Effector CD4-positive, alpha-beta T cell (primary cell): ENCODE data around the gene CHAD.
"Not testable (repeated sequence)": the region's sequence is repeated elsewhere in the genome, so short reads cannot be mapped to it uniquely, and the experiment has no call there.

Source experiments
- DNase-seq: peaks from one replicate; pipeline ENCODE4 v3.0.0-alpha.2; 2020

CHAD gene

GRCh38 chr17:50493744-50494143 lies 25.1 kb upstream of the CHAD start:
- DNase-seq: no peak

GRCh38 chr17:50492214-50492613 lies 23.5 kb upstream of the CHAD start:
- DNase-seq: no peak

GRCh38 chr17:50491505-50491904 lies 22.8 kb upstream of the CHAD start:
- no peak for DNase-seq

- no peak for DNase-seq
Observed at GRCh38 chr17:50488880-50489279, 20.2 kb upstream of the CHAD start.

- no peak for DNase-seq
Observed at GRCh38 chr17:50487213-50488096, 18.8 kb upstream of the CHAD start.

- no peak for DNase-seq
Observed at GRCh38 chr17:50484386-50485155, 15.9 kb upstream of the CHAD start.

- DNase-seq: no peak
Observed at GRCh38 chr17:50483266-50483665, 14.6 kb upstream of the CHAD start.

- peak; percentile 60 for DNase-seq
Observed at GRCh38 chr17:50482516-50482915, 13.8 kb upstream of the CHAD start.

- DNase-seq: no peak
Observed at GRCh38 chr17:50482110-50482509, 13.4 kb upstream of the CHAD start.

GRCh38 chr17:50481648-50482047 lies 13.0 kb upstream of the CHAD start:
- no peak for DNase-seq

- no peak for DNase-seq
Observed at GRCh38 chr17:50480854-50481490, 12.3 kb upstream of the CHAD start.

- no peak for DNase-seq
Observed at GRCh38 chr17:50480142-50480764, 11.6 kb upstream of the CHAD start.

- DNase-seq: peak; percentile 51
Observed at GRCh38 chr17:50479522-50480141, 11.0 kb upstream of the CHAD start.

- peak; percentile 76 for DNase-seq
Observed at GRCh38 chr17:50478391-50479381, 10.0 kb upstream of the CHAD start, which contains the start of gene RSAD1. Gene RSAD1, plus strand, starts transcription at chr17:50478860. Its CDS starts 25 bp downstream, at chr17:50478885.

GRCh38 chr17:50477976-50478375 lies 9.3 kb upstream of the CHAD start:
- no peak for DNase-seq

- no peak for DNase-seq
Observed at GRCh38 chr17:50476545-50477315, 8.1 kb upstream of the CHAD start.

GRCh38 chr17:50475775-50476544 lies 7.3 kb upstream of the CHAD start:
- not testable (repeated sequence) for DNase-seq

GRCh38 chr17:50475362-50475761 lies 6.7 kb upstream of the CHAD start:
- DNase-seq: no peak

- DNase-seq: no peak
Observed at GRCh38 chr17:50474523-50474922, 5.8 kb upstream of the CHAD start.
